GM12873 (cell line): Measurements from ENCODE around the gene ZNF438.

Experiments used
- TF ChIP-seq, protein P1 (sequence below): IDR thresholded peaks from 2 replicates; pipeline ENCODE4 v1.5.1; 2012; ENCODE audit warnings: low read depth, mild to moderate bottlenecking, moderate library complexity, low read length, control low read depth; ENCODE audit not compliant: insufficient read depth; ENCODE audit errors: missing control alignments

Gene ZNF438

DNA sequence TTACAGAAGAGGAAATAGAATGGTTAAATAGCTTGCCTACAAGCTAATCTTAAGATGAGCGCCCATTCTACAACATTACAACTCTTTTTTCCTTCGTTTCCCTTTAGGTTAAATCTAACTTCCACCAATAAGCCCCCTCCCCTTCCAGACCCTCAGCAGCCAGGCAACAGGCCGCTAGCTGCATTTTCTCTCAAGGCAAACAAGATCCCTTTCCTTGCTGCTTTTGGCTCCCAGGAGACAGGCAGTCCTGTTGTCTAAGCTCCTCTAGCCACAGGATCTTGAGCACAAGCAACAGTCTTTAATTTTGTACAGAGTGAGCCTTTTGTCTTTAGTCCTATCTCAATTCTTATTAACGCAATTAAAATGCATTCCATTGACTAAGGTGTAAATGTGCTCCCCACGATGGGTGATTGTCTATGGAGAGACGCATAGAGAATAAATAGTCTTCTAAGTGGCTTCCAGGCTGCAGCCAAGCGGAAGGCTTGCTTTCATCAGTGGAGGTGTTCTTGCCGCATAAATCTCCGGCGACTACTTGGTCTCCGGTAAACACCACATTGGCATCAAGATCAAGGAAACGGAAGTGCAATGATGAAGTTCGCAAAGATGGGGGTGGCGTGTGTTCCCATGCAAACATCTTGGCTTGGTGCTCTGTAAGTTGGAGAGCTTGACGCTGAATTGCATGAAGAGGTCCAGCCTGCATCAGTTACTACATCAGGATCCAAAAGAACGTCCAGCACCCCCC, 220.2 kb downstream of the ZNF438 start:
- TF ChIP-seq, protein P1, sequence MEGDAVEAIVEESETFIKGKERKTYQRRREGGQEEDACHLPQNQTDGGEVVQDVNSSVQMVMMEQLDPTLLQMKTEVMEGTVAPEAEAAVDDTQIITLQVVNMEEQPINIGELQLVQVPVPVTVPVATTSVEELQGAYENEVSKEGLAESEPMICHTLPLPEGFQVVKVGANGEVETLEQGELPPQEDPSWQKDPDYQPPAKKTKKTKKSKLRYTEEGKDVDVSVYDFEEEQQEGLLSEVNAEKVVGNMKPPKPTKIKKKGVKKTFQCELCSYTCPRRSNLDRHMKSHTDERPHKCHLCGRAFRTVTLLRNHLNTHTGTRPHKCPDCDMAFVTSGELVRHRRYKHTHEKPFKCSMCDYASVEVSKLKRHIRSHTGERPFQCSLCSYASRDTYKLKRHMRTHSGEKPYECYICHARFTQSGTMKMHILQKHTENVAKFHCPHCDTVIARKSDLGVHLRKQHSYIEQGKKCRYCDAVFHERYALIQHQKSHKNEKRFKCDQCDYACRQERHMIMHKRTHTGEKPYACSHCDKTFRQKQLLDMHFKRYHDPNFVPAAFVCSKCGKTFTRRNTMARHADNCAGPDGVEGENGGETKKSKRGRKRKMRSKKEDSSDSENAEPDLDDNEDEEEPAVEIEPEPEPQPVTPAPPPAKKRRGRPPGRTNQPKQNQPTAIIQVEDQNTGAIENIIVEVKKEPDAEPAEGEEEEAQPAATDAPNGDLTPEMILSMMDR = no peak

DNA sequence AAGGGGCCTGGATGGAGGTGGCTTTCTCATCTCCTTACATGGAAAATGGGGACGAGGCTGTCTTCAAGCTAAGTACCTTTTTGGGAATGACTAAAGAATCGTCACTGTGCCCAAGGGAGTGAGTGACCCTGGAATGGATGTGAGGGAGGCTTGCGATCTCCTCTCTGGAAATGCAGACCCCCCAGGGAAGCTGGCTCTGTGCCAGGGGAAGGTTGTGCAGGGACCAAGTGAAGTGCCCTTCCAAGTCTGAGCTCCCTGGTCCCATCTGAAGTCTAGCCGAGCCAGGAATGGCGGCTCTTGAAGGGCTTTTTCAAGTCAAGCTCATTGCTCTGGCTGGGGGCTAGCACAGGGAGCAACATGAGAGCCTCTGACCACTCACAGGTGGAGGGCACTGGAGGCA, 221.2 kb downstream of the ZNF438 start:
- TF ChIP-seq, protein P1 = no peak

DNA sequence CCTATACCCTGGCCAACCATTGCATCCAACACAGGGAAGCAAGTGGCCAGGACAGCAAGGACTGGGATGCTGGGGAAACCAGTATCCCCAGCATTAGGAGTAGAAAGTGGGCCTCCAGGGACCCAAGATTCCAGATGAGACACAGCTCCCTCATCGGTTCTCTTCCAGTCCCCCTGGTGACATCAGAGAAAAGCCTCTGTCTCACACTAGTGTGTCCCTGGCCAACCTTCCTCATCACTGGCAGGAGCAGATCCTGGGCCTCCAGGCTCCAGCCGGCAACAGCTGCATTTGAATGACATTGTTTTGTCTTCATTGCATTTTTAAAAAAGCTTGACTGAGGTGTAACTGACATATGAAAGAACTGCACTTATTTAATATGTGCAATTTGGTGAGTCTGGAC, 224.8 kb downstream of the ZNF438 start:
- TF ChIP-seq, protein P1 = no peak

DNA sequence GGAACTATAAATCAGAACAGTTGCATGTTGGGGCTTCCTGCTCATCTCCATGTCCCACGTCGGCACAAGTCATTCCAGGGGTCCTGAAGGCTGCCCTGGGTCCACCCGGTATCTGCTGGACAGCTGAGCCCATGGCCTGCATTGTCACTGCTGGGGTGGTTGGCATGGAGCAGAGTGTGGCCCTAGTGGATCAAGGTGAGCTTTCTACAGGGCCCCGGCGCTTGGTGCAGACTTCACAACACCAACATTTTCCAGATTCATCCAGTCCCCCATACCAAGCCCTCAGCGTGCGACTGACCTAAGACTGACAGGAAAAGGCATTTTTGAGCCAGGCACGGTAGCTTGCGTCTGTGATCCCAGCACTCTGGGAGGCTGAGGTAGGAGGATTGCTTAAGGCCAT, 226.6 kb downstream of the ZNF438 start:
- TF ChIP-seq, protein P1 = no peak

GRCh38 chr10:30804478-30805055, 227.1 kb downstream of the ZNF438 start:
- TF ChIP-seq, protein P1 = no peak

DNA sequence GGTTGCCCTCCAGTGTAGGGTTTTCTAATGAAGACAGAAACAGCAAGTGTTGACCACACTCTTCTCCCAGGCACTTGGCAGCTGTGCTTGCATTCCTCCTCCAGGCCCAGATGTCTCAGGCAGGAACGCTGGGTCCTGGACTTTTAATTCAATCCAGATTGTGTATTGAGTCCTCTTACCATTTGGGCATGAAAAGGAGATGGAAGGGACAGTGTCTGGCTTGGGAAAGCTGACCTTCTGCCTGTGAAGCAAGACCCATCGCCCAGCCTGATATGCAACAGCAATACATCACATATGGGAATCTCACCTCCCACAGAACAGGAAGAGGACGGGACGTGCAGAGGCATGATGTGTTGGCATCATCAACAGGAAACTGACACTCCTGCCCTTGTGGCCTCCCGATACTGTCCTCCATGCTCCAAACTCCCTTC, 227.8 kb downstream of the ZNF438 start:
- TF ChIP-seq, protein P1 = no peak

GRCh38 chr10:30803058-30803457, 228.6 kb downstream of the ZNF438 start:
- TF ChIP-seq, protein P1 = no peak
